Measurements from ENCODE around the gene ZNRD2.

The ZNRD2 gene

GRCh38 chr11:65589444-65590239, 19.4 kb downstream of the ZNRD2 start:
- DNase-seq: no peak

GRCh38 chr11:65590240-65590738, 20.0 kb downstream of the ZNRD2 start:
- peak in 1 of 2 experiments; percentile 34 for DNase-seq

DNA sequence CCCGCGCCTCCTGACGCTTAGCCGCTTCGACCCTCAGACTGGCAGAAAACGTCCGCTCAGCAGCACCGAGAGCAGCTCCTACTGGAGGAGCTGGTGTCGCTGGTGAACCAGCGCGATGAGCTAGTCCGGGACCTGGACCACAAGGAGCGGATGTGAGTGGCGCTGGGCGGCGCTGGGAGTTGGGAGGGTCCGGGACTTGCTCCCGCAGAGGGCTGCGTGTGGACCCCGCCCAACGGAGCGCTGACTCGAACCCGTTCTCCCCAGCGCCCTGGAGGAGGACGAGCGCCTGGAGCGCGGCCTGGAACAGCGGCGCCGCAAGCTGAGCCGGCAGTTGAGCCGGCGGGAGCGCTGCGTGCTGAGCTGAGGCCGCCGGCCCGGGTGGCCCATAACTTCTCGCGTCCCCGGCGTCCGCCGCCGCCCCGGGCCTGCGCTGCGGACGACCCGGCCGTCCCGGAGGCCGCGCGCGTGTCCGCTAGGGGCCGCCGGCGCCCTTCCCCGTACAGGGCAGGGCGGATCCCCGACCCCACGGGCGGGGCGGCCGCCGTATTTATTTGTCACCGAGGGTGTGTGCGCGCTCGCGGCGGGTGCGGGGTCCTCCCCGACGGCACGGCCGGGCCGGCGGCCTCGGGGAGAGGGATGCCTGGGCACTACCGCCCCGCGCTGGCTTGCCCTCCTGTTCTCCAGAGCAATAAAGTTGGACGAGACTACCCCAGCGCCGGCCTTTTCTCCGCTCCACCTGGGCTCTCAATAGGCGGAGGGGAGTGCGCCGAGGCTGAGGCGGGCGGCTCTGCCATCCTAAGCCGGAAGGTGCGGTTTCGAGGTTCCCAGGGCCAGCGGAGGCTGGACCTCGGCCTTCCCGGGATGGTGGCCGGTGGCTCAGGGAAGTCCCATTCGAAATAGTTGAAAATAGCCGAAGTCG, 21.9 kb downstream of the ZNRD2 start:
- DNase-seq: no peak

DNA sequence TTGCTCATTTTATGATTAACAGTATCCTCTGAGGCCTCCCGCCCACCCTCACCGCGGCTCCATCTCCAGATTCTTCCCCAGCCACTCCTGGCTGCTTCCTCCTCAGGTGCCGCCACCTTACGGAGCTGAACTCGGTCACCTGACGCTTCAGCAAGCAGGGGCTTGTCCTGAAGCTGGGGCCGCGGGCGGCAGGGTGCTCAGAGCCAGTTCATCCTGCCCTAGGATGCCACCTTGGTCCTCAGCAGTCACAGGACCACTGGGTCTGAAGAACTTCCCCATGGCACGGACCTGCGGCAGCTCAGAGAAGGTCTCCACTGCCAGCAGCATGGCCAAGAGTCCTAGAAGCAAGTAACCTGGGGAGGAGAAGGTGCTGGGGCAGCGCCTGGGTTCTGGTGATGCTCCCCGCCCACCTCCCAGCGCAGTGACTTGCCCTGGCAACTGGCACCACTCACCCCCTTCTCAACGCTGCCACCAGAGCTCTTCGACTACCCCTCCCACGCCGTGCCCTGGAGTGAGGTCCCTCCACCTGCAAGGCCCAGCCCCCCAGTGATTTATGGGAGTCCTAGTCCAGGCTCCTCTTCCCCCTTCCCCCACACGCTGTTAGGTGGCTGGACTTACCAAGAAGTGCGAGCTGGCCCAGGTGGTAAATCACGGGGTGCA, 22.7 kb downstream of the ZNRD2 start:
- no peak for DNase-seq

DNA sequence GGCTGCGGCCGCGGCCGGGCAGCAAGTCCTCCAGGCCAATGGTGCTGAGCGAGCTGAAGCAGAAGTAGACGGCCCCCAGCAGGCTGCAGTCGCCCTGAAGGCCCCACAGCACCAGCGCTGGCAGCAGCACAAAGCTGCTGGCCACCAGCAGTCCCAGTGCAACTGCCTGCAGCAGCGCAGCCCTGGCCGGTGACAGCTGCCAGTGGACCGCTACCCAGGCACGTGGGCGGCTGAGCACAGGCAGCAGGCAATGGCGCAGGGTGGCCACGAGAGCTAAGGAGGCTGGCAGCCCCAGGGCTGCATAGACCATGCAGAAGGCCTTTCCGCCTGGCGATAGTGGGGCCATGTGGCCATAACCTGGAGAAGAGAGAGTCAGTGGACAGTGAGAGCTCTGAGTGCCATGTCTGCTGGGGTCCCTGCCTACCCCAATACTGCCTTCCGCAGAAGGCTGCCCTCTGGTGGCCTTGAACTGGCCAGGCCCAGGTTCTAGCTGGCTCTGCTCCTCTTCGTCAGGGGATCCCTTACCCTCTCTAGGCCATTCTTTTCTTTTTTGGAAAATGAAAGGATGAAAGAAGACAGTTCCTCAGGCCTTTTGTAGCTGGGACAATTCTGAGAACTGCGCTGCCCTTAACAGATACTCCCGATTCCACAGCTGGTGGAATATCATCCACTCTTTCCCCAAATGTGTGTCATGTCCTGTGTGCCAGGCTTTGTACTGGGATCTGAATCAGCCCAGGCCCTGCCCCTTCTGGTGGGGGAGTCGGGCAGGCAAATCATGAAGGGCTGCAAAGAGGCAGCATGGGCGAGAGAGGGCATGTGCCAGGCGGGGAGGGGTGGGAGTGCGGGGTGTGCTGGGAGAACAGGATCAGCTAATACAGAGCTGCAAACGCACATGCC, 23.5 kb downstream of the ZNRD2 start:
- DNase-seq: no peak

GRCh38 chr11:65595131-65595530, 24.9 kb downstream of the ZNRD2 start:
- DNase-seq: no peak

DNA sequence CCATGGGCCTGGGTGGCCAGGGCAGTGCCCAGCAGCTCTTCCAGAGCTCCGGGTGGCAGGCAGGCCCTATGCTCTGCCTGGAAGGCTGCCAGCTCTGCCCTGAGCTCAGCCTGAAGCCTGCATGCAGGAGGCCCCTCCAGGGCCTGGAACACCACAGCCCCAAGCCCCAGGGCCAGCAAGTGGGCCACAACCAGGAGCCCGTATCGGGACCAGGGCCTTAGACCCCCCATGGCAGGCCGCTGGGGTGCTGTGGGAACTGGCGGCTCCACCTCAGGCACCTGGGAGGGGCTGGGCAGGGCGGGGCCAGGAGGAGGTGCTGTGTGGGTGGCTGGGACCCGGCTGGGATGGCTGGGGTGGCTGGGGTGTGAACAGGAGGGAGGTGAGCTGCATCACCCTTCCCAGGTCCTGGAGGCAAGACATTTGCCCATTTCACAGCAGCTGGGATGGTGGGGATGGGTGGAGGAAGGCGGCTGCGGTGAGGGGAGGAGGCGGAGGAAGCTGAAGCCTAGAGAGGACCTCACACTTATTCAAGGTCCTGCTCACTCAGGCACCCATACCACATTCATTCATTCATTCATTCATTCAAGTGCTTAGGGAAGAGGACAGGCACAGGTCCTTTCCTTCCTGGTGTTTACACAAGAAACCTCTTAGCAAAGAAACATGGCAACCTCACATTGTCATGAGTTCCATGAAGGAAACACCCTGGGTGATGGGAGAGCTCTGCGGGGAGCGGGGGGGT, 25.4 kb downstream of the ZNRD2 start, which contains the start of gene KCNK7:
Gene KCNK7 (minus strand): TSS at position 258 of the 739 bp plus-strand sequence. CDS start 28 bp downstream, at position 230.
- peak in 1 of 2 experiments; percentile 27 for DNase-seq

GRCh38 chr11:65596520-65596919, 26.2 kb downstream of the ZNRD2 start:
- DNase-seq: no peak

DNA sequence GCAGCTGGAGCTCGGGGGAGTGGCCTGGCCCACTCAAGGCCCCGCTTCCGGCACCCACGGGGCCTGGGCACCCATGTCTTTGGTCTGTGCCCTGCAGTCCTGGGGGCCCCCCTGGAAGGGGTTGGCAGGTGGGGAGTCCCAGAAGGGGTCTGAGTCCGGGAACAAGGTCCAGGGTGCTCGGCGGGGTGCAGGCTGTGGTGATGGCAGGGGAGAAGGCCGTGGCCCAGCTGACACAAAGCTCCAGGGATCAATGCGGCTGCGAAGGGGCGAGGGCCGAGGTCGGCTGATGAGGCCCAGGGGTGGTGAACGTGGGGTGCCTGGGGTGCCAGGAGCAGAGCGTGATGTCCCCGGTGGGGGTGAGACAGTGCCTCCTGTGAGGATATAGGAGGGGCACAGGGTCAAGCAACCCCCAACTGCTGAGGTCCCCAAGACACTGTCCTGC, 28.0 kb downstream of the ZNRD2 start:
- DNase-seq: no peak

GRCh38 chr11:65599216-65599954, 29.1 kb downstream of the ZNRD2 start:
- no peak for DNase-seq

- no peak for DNase-seq
These were observed 29.6 kb downstream of the ZNRD2 start for GRCh38 chr11:65599955-65600246.

- no peak for DNase-seq
These were observed 34.0 kb downstream of the ZNRD2 start for GRCh38 chr11:65604258-65604657.

- no peak for DNase-seq
These were observed 36.8 kb downstream of the ZNRD2 start for GRCh38 chr11:65606876-65607613.

- DNase-seq: no peak
These were observed 37.5 kb downstream of the ZNRD2 start for GRCh38 chr11:65607614-65608426.

- DNase-seq: no peak
These were observed 39.0 kb downstream of the ZNRD2 start for GRCh38 chr11:65609229-65609628.

- DNase-seq: no peak
These were observed 39.4 kb downstream of the ZNRD2 start for GRCh38 chr11:65609665-65610064.

DNA sequence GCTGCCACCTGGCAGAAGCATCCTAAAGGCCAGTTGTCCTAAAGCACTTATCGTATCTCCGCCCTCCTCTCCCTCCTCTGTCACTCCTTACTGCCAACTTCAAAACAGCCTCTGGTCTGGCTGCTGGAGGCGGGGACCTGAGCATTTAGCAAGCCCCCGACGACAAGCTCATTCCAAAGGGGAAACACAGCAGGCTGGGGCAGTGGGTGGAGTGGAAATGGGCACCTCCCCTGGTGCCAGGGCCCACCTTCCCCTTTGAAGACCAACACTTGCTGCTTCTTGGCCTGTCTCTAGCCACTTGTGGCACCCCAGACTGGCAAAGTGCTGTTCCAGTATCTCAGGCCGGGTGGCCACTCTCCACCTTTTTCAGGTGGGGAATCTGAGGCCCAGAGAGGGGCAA, 40.1 kb downstream of the ZNRD2 start:
- DNase-seq: no peak

GRCh38 chr11:65611028-65611757, 40.9 kb downstream of the ZNRD2 start:
- no peak for DNase-seq

Data from NCI-H446 (cell line).